ENCODE data around the gene GZF1.

DNA sequence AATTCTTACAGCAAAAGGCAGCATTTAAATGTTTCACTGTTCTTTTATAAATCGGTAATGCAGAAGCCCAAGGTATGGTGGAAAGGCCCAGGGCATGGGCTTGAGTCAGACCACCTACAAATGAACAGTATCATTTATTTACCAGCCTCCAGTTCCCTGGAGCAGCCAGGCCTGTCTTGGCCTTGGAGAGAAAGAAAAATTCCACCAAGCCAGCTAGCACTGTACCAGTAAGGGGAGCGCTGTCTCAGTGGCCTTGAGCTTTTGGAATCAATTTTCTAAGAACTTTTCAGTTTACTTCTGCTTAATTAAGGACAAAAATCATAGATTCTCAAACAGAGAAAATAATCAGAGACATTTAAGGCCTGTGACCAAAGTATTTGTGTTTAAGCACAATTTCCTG lies 47.0 kb downstream of the GZF1 start:
- no peak for TF ChIP-seq POLR2A (IDR thresholded peaks at IDR 0.05)
- TF ChIP-seq CTCF (IDR thresholded peaks at IDR 0.05 in 4 of 5, conservative IDR thresholded peaks at IDR 0.05 in 1 of 5) = no peak
